VCaP (cell line): ENCODE results near the gene NT5C2.

Source experiments
- H3K27ac ChIP-seq: fragments of 450-650 bp; 2 replicates; pipeline ENCODE4 v1.5.1; 2017
- CTCF ChIP-seq: fragments of 450-650 bp; conservative IDR thresholded peaks from 2 replicates; pipeline ENCODE4 v1.5.1; 2017; ENCODE audit warnings: mild to moderate bottlenecking, moderate library complexity

Gene NT5C2

GRCh38 chr10:103193107-103193819 lies at the start of gene NT5C2:
Gene NT5C2, minus strand, starts transcription at chr10:103193272. Its CDS starts 18,314 bp downstream, at chr10:103174958.
- peak within 1 kb of the TSS; percentile 94 for H3K27ac ChIP-seq
- no peak for TF ChIP-seq CTCF

- peak overlapping the region; percentile 99 for H3K27ac ChIP-seq
- TF ChIP-seq CTCF, result no peak
Measured at GRCh38 chr10:103241262-103242011, 48.4 kb upstream of the NT5C2 start.

- no peak; the same call in 1 of the 2 replicates for TF ChIP-seq CTCF
- peak overlapping the region; percentile 99; the same call in 1 of the 2 replicates for H3K27ac ChIP-seq
Measured at GRCh38 chr10:103238506-103239252, 45.6 kb upstream of the NT5C2 start.

GRCh38 chr10:103235775-103236174 lies 42.7 kb upstream of the NT5C2 start:
- no peak for TF ChIP-seq CTCF
- no peak overlapping the region for H3K27ac ChIP-seq

- TF ChIP-seq CTCF, result no peak
- peak overlapping the region; percentile 53 for H3K27ac ChIP-seq
Measured at GRCh38 chr10:103232772-103233488, 39.9 kb upstream of the NT5C2 start.

- H3K27ac ChIP-seq, result peak overlapping the region; percentile 53
- TF ChIP-seq CTCF, result no peak
Measured at GRCh38 chr10:103232131-103232673, 39.1 kb upstream of the NT5C2 start.
